ENCODE measurements around the gene APBA3.

GRCh38 chr19:3809881-3810707 lies 48.6 kb upstream of the APBA3 start:
- TF ChIP-seq ZNF8 (CRISPR knock-in tag; IDR thresholded peaks at IDR 0.05) (no peak), TCF4 (CRISPR knock-in tag; IDR thresholded peaks at IDR 0.05; ENCODE audit: borderline replicate concordance) (no peak)

Data from SK-N-SH treated with all-trans-retinoic acid at 6 μM for 48 hours (cell line).